SK-N-SH treated with all-trans-retinoic acid at 6 μM for 48 hours (cell line): ENCODE measurements around the gene CCDC177.
A peak's percentile ranks its signal among the peaks of the same experiment; 100 is the strongest.

ENCODE experiments used
- ATAC-seq: fragments of 200-7000 bp; cut with Tn5 transposase; 3 replicates; pipeline ENCODE4 v1.9.1; 2020; ENCODE audit warnings: mild to moderate bottlenecking, moderate library complexity
- ARNTL ChIP-seq: fragments of 450-650 bp; formaldehyde crosslinking; IDR thresholded peaks from 2 replicates; pipeline ENCODE4 v1.5.0; 2020; ENCODE audit warnings: low read depth, mild to moderate bottlenecking, moderate library complexity, borderline replicate concordance
- BACH2 ChIP-seq: fragments of 250-450 bp; sonication (Bioruptor Pico); IDR thresholded peaks from 2 replicates; pipeline ENCODE4 v1.9.0; 2021; ENCODE audit warnings: mild to moderate bottlenecking, borderline replicate concordance
- CSDC2 ChIP-seq: fragments of 250-450 bp; sonication (Bioruptor Pico); IDR thresholded peaks from 2 replicates; pipeline ENCODE4 v1.5.0; 2020; ENCODE audit warnings: mild to moderate bottlenecking, moderate library complexity
- ESRRG ChIP-seq: fragments of 250-450 bp; sonication (Bioruptor Pico); IDR thresholded peaks from 2 replicates; pipeline ENCODE4 v1.6.1; 2021; ENCODE audit warnings: mild to moderate bottlenecking
- ISL1 ChIP-seq: fragments of 250-450 bp; sonication (Bioruptor Pico); IDR thresholded peaks from 2 replicates; pipeline ENCODE4 v2.1.2; 2022; ENCODE audit warnings: mild to moderate bottlenecking, moderate library complexity
- OSR1 ChIP-seq: fragments of 250-450 bp; sonication (Bioruptor Pico); IDR thresholded peaks from 2 replicates; pipeline ENCODE4 v1.8.0; 2022; ENCODE audit warnings: moderate library complexity, mild to moderate bottlenecking, inconsistent platforms
- PPARA ChIP-seq: fragments of 250-450 bp; sonication (Bioruptor Pico); IDR thresholded peaks from 2 replicates; pipeline ENCODE4 v1.5.0; 2020; ENCODE audit warnings: mild to moderate bottlenecking, borderline replicate concordance
- RARB ChIP-seq: fragments of 250-450 bp; sonication (Bioruptor Pico); IDR thresholded peaks from 2 replicates; pipeline ENCODE4 v1.8.0; 2021; ENCODE audit warnings: mild to moderate bottlenecking, moderate library complexity
- SNAI2 ChIP-seq: fragments of 250-450 bp; sonication (Bioruptor Pico); IDR thresholded peaks from 2 replicates; pipeline ENCODE4 v1.5.0; 2020; ENCODE audit warnings: mild to moderate bottlenecking, moderate library complexity
- TCF4 ChIP-seq: fragments of 250-450 bp; sonication (Bioruptor Pico); IDR thresholded peaks from 2 replicates; pipeline ENCODE4 v1.8.0; 2021; ENCODE audit warnings: mild to moderate bottlenecking, moderate library complexity, borderline replicate concordance
- TOX ChIP-seq: fragments of 250-450 bp; sonication (Bioruptor Pico); IDR thresholded peaks from 2 replicates; pipeline ENCODE4 v1.8.0; 2021; ENCODE audit warnings: mild to moderate bottlenecking, moderate library complexity, borderline replicate concordance
- ZFP3 ChIP-seq: fragments of 250-450 bp; sonication (Bioruptor Pico); IDR thresholded peaks from 2 replicates; pipeline ENCODE4 v1.5.0; 2020; ENCODE audit warnings: mild to moderate bottlenecking, moderate library complexity
- ZFP30 ChIP-seq: fragments of 450-650 bp; formaldehyde crosslinking; IDR thresholded peaks from 2 replicates; pipeline ENCODE4 v1.5.0; 2022; ENCODE audit warnings: mild to moderate bottlenecking, moderate library complexity
- ZNF565 ChIP-seq: fragments of 450-650 bp; formaldehyde crosslinking; conservative IDR thresholded peaks from 2 replicates; pipeline ENCODE4 v1.5.0; 2020; ENCODE audit warnings: low read depth, mild to moderate bottlenecking, moderate library complexity
- ZNF70 ChIP-seq: fragments of 450-650 bp; formaldehyde crosslinking; IDR thresholded peaks from 2 replicates; pipeline ENCODE4 v1.5.0; 2020; ENCODE audit warnings: mild to moderate bottlenecking, moderate library complexity
- ZNF8 ChIP-seq: fragments of 450-650 bp; formaldehyde crosslinking; IDR thresholded peaks from 2 replicates; pipeline ENCODE4 v1.5.0; 2020; ENCODE audit warnings: mild to moderate bottlenecking, moderate library complexity
- TF ChIP-seq, protein P1 (sequence below): fragments of 250-450 bp; sonication (Bioruptor Pico); IDR thresholded peaks from 2 replicates; pipeline ENCODE4 v1.5.1; 2020; ENCODE audit warnings: low read depth, mild to moderate bottlenecking, moderate library complexity
- TF ChIP-seq, protein P2 (sequence below): fragments of 250-450 bp; sonication (Bioruptor Pico); IDR thresholded peaks from 2 replicates; pipeline ENCODE4 v1.8.0; 2021; ENCODE audit warnings: low read depth, mild to moderate bottlenecking, moderate library complexity, borderline replicate concordance
- TF ChIP-seq, protein P3 (sequence below): fragments of 250-450 bp; sonication (Bioruptor Pico); IDR thresholded peaks from 2 replicates; pipeline ENCODE4 v1.5.0; 2020; ENCODE audit warnings: mild to moderate bottlenecking, moderate library complexity
- TF ChIP-seq, protein P4 (sequence below): fragments of 250-450 bp; sonication (Bioruptor Pico); IDR thresholded peaks from 2 replicates; pipeline ENCODE4 v1.5.1; 2021; ENCODE audit warnings: mild to moderate bottlenecking, moderate library complexity

CCDC177 gene

DNA sequence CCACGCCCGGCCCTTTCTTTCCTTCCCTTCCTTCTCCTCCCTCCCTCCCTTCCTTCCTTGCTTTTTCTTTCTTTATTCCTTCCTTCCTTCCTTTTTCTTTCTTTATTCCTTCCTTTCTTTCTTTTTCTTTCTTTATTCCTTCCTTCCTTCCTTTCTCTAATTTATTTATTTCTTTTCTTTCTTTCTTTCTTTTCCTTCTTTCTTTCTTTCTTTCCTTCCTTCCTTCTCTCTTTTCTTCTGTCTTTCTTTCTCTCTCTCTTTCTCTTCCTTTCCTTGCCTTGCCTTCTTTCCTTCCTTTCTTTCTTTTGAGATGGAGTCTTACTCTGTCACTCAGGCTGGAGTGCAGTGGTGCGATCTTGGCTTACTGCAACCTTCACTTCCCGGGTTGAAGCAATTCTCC, 15.9 kb downstream of the CCDC177 start:
- TF ChIP-seq ZNF565 (CRISPR knock-in tag) (no peak), ESRRG (CRISPR knock-in tag) (no peak), ZFP3 (CRISPR knock-in tag) (no peak), RARB (CRISPR knock-in tag) (no peak), ZNF70 (no peak), ISL1 (CRISPR knock-in tag) (no peak), OSR1 (CRISPR knock-in tag) (no peak), TOX (CRISPR knock-in tag) (no peak), ARNTL (CRISPR knock-in tag) (no peak), CSDC2 (CRISPR knock-in tag) (no peak), TCF4 (CRISPR knock-in tag) (no peak), ZFP30 (no peak), ZNF8 (CRISPR knock-in tag) (no peak)
- TF ChIP-seq, protein P1, sequence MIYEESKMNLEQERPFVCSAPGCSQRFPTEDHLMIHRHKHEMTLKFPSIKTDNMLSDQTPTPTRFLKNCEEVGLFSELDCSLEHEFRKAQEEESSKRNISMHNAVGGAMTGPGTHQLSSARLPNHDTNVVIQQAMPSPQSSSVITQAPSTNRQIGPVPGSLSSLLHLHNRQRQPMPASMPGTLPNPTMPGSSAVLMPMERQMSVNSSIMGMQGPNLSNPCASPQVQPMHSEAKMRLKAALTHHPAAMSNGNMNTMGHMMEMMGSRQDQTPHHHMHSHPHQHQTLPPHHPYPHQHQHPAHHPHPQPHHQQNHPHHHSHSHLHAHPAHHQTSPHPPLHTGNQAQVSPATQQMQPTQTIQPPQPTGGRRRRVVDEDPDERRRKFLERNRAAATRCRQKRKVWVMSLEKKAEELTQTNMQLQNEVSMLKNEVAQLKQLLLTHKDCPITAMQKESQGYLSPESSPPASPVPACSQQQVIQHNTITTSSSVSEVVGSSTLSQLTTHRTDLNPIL = no peak
- TF ChIP-seq, protein P2, sequence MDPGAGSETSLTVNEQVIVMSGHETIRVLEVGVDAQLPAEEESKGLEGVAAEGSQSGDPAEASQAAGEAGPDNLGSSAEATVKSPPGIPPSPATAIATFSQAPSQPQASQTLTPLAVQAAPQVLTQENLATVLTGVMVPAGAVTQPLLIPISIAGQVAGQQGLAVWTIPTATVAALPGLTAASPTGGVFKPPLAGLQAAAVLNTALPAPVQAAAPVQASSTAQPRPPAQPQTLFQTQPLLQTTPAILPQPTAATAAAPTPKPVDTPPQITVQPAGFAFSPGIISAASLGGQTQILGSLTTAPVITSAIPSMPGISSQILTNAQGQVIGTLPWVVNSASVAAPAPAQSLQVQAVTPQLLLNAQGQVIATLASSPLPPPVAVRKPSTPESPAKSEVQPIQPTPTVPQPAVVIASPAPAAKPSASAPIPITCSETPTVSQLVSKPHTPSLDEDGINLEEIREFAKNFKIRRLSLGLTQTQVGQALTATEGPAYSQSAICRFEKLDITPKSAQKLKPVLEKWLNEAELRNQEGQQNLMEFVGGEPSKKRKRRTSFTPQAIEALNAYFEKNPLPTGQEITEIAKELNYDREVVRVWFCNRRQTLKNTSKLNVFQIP = no peak
- TF ChIP-seq, protein P3, sequence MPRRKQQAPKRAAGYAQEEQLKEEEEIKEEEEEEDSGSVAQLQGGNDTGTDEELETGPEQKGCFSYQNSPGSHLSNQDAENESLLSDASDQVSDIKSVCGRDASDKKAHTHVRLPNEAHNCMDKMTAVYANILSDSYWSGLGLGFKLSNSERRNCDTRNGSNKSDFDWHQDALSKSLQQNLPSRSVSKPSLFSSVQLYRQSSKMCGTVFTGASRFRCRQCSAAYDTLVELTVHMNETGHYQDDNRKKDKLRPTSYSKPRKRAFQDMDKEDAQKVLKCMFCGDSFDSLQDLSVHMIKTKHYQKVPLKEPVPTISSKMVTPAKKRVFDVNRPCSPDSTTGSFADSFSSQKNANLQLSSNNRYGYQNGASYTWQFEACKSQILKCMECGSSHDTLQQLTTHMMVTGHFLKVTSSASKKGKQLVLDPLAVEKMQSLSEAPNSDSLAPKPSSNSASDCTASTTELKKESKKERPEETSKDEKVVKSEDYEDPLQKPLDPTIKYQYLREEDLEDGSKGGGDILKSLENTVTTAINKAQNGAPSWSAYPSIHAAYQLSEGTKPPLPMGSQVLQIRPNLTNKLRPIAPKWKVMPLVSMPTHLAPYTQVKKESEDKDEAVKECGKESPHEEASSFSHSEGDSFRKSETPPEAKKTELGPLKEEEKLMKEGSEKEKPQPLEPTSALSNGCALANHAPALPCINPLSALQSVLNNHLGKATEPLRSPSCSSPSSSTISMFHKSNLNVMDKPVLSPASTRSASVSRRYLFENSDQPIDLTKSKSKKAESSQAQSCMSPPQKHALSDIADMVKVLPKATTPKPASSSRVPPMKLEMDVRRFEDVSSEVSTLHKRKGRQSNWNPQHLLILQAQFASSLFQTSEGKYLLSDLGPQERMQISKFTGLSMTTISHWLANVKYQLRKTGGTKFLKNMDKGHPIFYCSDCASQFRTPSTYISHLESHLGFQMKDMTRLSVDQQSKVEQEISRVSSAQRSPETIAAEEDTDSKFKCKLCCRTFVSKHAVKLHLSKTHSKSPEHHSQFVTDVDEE (CRISPR knock-in tag) = no peak
- TF ChIP-seq, protein P4, sequence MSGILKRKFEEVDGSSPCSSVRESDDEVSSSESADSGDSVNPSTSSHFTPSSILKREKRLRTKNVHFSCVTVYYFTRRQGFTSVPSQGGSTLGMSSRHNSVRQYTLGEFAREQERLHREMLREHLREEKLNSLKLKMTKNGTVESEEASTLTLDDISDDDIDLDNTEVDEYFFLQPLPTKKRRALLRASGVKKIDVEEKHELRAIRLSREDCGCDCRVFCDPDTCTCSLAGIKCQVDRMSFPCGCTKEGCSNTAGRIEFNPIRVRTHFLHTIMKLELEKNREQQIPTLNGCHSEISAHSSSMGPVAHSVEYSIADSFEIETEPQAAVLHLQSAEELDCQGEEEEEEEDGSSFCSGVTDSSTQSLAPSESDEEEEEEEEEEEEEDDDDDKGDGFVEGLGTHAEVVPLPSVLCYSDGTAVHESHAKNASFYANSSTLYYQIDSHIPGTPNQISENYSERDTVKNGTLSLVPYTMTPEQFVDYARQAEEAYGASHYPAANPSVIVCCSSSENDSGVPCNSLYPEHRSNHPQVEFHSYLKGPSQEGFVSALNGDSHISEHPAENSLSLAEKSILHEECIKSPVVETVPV = no peak
- ATAC-seq = no peak

DNA sequence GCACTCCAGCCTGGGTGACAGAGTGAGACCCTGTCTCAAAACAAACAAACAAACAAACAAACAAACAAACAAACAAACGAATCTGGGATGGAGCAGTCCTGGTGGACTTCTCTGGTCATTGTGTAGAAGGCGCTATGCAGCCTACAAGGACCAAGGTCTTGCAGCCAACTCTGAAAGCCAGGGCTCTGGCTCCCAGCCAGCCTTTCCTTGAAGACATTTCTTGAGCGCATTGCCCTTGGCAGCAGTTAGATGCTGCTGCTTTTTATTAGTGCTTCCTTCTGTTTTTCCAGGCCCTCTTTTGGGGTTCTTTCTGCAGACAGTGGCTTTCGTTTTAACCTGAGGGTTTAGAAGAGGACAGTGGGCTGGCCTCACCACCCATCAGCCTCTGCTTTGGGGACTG, 20.2 kb downstream of the CCDC177 start:
- ATAC-seq = peak; percentile 41; the same call in 1 of the 3 replicates
- TF ChIP-seq ZNF70 (no peak), ESRRG (CRISPR knock-in tag) (no peak), ZNF8 (CRISPR knock-in tag) (no peak), RARB (CRISPR knock-in tag) (no peak), SNAI2 (CRISPR knock-in tag) (no peak), BACH2 (CRISPR knock-in tag) (no peak), TCF4 (CRISPR knock-in tag) (no peak), ZNF565 (CRISPR knock-in tag) (no peak), PPARA (no peak)
- TF ChIP-seq, protein P2 = no peak
- TF ChIP-seq, protein P3 (CRISPR knock-in tag) = no peak
